ENCODE data around the gene WDR82. TPM values are rescaled to one million over a fixed set of nuclear protein-coding genes. Genes with fewer than 3 reads are reported as not detected.

Gene WDR82
- total and polyA plus RNA-seq, 2 experiments from 2014 or later, result 24.8 to 52.1 TPM

GRCh38 chr3:52240059-52240885, 38.2 kb downstream of the WDR82 start:
- Histone ChIP-seq H3K4me2 (peak overlapping the region; percentile 92), H3K9me2 (replicated peaks; ENCODE audit: insufficient read depth) (no peaks in the 10 kb centered on the region), H3K27me3 (no peaks in the 10 kb centered on the region), H3K36me3 (replicated peaks; ENCODE audit: insufficient read depth, low read depth) (no peaks in the 10 kb centered on the region), H3K4me3 (peak overlapping the region; percentile 90), H2AFZ (no peak overlapping the region), H3K9me3 (ENCODE audit: low read depth) (no peaks in the 10 kb centered on the region), H3K79me2 (peaks cover 38% of the 10 kb centered on the region), H3K4me1 (ENCODE audit: insufficient read depth) (peaks cover 35% of the 10 kb centered on the region), H3K27ac (peak overlapping the region; percentile 75), H4K20me1 (ENCODE audit: insufficient read depth, poor library complexity, severe bottlenecking) (peaks cover 7% of the 10 kb centered on the region)
- WGBS (ENCODE audit: low lambda C conversion rate, missing lambda C conversion rate), result 100% methylated on average over 1 of the region's 1 CpG
- TF ChIP-seq EZH2phosphoT487 (IDR thresholded peaks at IDR 0.05; ENCODE audit: low read depth, severe bottlenecking, unreplicated experiment) (no peak), CTCF (IDR thresholded peaks at IDR 0.05; ENCODE audit: poor library complexity) (no peak), EZH2 (IDR thresholded peaks at IDR 0.05; ENCODE audit: borderline replicate concordance) (no peak)
- peak; percentile 80 for DNase-seq (ENCODE audit: low spot score)

- under 1% methylated on average over 63 of the region's 92 CpGs for WGBS (ENCODE audit: low lambda C conversion rate, missing lambda C conversion rate)
- H3K79me2 ChIP-seq, result peaks cover 43% of the 10 kb centered on the region
- H3K4me1 ChIP-seq (ENCODE audit: insufficient read depth), result peaks cover 26% of the 10 kb centered on the region
Measured at GRCh38 chr3:52238761-52239701, 39.4 kb downstream of the WDR82 start, which contains the start of gene TWF2. TWF2 (minus strand) TSS chr3:52239158; CDS start chr3:52239016, 142 bp downstream.

More at GRCh38 chr3:52238761-52239701, 39.4 kb downstream of the WDR82 start, which contains the start of gene TWF2:
- no peak for TF ChIP-seq EZH2 (IDR thresholded peaks at IDR 0.05; ENCODE audit: borderline replicate concordance)
- peak; percentile 35 for TF ChIP-seq CTCF (IDR thresholded peaks at IDR 0.05; ENCODE audit: poor library complexity)
- TF ChIP-seq EZH2phosphoT487 (IDR thresholded peaks at IDR 0.05; ENCODE audit: low read depth, severe bottlenecking, unreplicated experiment), result no peak
- Histone ChIP-seq H3K27me3 (no peaks in the 10 kb centered on the region), H3K9me3 (ENCODE audit: low read depth) (no peaks in the 10 kb centered on the region), H3K4me3 (peak within 1 kb of the TSS; percentile 90), H4K20me1 (ENCODE audit: insufficient read depth, poor library complexity, severe bottlenecking) (peaks cover 7% of the 10 kb centered on the region), H3K27ac (peak within 1 kb of the TSS; percentile 84), H2AFZ (peak within 1 kb of the TSS; percentile 98), H3K9me2 (replicated peaks; ENCODE audit: insufficient read depth) (no peaks in the 10 kb centered on the region), H3K4me2 (peak within 1 kb of the TSS; percentile 92), H3K36me3 (replicated peaks; ENCODE audit: insufficient read depth, low read depth) (no peaks in the 10 kb centered on the region)
- DNase-seq (ENCODE audit: low spot score), result peak; percentile 93
